Activated gamma-delta T cell (primary cell): ENCODE results near the gene CPTP.
A peak's percentile ranks its signal among the peaks of the same experiment; 100 is the strongest.
"Not testable (repeated sequence)": the region's sequence is repeated elsewhere in the genome, so short reads cannot be mapped to it uniquely, and the experiment has no call there.

Experiments
- DNase-seq: peaks from one replicate; lab custom pipeline; 2025; lab: John Stamatoyannopoulos, UW

The CPTP gene

DNA sequence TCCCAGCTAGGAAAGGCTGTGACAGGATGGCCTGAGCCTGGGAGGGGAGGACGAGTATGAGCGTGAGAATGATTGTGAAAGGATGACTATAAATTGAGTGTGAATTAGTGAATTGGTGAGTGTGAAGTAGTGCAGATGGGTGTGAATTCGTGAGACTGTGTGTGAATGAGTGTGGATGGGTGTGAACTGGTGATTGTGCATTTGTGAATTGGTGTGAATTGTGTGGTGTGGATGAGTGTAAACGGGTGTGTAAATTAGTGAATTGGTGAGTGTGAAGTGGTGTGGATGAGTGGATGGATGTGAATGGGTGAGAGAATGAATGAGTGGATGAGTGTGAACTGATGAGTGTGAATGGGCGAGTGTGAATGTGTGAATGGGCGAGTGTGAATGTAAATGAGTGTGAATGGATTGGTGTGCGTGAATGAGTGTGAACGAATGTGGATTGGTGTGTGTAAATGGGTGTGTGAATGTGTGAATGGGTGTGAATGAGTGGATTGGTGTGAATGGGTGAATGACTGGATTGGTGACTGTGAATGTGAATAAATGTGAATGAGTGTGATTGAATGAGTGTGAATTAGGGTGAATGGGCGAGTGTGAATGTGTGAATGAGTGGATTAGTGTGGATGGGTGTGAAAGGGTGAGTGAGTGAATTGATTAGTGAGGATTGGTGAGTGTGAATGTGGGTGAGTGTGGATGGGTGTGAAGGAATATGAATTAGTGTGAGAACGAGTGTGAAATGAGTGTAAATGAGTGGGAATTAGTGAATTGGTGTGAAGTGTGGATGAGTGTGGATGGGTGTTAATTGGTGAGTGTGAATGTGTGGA, 41.5 kb downstream of the CPTP start:
- DNase-seq, result no peak

DNA sequence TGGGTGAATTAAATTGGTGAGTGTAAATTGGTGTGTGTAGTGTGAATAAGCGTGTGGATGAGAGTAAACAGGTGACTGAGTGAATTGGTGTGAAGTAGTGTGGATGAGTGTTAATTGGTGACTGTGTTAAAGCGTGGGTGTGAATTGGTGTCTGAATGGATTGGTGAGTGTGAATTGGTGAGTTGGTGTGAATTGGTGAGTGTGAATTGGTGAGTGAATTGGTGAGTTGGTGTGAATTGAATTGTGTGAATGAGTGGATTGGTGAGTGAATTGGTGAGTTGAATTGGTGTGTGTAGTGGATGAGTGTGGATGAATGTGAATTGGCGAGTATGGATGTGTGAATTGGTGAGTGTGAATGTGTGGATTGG, 42.1 kb downstream of the CPTP start:
- DNase-seq, result no peak

DNA sequence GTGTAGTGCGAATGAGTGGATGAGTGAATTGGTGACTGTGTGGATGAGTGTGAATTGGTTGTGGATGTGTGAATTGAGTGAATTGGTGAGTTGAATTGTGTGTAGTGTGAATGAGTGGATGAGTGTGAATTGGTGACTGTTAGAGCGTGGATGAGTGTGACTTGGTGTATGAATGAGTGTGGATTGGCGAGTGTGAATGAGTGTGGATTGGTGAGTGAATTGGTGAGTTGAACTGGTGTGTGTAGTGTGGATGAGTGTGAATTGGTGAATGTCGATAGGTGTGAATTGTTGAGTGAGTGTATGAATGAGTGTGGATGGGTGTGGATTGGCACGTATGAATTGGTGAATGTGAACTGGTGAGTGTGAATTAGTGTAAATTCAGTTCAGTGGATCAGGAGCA, 42.7 kb downstream of the CPTP start:
- DNase-seq, result no peak

DNA sequence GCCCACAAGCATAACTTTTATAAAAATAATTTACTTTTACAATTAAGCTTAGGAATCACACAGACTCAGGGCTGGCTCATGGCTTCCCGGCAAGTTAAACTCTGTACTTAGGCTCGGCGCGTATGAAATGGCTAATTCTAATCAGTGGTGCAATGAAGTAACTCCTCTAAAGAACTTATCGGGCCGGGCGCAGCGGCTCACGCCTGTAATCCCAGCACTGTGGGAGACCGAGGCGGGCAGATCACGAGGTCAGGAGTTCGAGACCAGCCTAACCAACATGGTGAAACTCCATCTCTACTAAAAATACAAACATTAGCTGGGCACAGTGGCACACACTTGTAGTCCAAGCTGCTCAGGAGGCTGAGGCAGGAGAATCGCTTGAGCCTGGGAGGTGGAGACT, 45.5 kb downstream of the CPTP start:
- not testable (repeated sequence) for DNase-seq

DNA sequence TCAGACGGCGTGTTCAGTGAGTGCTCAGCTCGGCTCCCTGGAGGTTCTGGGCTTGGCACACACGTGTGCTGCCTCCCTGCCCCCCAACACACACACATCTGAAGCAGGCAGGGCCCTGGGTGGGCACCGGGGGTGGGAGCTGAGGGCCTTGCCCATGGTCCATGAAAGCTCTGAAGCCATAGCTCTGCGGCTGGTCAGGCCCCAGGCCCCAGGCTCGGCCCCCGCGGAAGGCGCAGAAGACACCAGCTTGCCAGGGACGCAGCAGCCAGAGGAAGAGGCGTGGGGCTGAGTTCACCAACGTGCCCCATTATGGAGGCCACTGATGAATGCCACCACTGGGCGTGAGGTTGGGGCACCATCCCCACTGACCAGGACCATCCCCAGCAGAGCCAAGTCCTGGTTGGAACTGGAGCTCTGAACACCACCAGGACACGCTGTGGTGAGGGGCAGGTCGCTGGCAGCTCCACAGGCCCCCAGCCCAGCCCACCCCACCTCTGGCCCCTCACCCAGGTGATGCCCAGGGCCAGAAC, 46.2 kb downstream of the CPTP start:
- DNase-seq, result no peak

DNA sequence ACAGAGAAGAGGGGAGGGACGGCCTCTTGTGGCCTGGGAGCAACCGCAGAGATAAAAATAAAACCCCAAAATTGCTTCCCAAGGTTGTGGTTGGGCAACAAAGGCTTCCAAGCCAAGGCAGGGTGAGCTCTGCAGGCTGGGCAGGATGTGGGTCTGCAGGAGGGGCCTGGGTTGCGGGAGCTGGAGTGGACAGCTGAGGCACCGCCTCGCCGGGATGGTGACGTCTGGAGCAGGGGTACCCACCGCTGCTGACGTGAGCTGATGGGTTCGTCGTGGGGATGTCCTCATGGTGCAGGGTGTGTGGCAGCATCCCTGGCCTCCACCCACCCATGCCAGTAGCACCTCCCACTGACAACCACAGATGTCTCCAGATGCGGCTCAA, 46.8 kb downstream of the CPTP start:
- peak; percentile 68 for DNase-seq

DNA sequence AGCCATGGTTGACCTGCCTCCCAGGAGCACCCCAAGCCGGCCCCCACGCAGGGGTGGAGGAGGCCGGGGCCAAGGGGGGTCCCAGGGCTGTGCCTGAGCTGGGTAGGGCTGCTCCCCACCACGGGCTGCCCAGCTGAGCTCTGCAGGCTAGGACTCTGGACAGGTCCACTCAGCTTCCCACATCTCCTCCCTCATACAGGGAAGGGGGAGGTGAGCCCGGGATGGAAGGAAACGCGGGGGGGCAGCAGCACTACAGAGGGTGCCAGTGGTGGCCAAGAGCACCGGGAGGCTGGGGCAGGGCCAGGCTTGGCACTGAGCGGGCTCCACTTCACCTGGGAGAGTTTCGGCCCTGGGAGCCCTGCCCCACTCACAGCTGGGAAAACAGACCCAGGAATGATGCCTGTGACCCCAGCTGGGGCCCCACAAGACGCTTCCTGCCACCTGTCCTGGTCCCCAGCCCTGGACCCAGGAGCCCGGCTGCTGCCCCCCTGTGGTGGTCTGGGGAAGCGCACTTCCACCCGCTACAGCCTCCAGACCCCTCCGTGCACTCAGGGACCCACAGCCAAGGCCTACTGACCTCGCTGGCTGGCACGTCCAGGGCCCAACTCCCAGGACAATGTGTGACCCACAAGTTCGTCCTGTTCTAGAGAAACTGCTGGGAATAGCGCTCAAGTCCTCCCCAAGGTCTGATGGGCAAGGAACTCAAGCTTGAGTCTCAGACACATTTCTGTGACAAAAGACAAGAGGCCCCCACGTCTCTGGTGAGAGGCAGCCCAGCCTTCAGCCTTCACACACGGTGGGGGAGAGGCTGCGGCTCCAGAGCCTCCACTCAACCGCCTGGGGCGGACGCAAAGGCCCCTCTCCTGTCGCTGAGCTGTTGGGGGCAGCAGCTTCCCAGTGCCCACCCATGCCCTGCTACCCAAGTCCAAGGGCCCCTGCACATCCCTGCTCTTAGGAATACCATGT, 47.4 kb downstream of the CPTP start:
- peak; percentile 55 for DNase-seq

DNA sequence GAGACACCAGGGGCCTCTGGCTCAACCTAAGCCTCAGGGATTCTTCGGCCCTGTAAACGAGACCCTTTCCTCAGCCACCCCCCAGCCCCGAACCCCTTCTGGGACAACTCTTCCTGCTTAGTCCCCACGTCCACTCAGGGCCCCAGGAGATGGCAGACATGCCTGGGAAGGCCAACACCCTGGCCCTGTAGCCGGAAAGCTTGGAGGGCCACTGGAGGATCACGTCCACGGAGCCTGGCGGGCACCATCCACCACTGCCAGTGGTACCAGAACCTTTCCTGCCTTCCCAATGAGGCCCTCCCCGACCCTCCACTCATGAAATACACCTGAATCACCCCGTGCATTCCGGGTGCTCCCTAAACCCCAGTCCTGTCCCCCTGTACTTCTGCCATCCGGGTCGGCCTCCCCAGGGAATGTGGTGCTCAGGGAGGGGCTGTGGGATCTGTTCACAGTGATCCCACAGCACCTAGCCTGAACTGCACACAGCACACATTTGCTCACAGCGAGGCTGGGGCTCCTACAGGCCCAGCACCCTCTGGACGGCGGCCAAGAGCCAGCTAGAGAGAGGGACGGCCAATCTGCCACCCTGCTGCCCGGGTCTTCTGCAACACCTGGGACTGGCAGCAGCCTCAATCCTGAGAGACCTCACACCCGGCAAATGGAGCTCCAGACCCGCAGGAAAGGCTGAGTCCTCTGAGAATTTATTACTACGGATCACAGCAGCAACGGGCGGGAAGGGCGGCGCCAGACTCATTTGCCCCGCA, 48.6 kb downstream of the CPTP start:
- DNase-seq, result no peak

DNA sequence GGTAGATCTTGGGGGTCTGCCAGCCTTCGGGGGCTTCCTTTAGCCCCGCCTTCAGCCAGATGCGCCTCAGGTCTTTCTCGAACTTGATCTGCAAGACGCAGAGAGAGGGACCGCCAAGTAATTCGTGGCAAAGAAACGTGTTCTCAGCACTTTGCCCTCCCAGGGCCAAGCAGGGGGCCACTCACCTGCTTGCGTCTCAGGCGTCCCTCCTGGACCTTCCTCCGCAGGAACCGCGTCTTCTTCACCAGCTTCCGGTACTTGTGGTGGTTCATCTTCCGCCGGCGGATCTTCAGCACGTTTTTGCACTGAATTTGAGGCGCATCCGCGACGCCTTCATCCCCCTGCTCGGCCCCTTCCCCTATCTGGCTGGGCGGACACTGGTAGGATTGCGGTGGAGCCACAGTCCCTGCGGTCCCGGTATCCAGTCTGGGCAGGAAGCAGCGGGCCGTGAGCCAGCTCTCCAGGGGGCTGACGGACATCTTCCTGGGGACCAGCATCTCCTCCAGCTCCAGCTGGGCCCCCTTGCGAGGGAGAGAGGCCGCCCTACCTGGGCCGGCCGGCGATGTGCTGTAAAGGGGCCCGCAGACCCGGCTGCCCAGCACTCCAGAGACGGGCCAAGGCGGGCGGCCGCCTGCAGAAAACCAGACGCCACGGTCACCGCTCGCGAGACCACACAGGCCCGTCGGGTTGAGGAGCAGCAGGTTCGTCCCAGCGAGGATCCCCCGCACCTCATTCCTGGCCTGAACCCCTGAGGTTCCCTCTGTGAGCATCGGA, 49.4 kb downstream of the CPTP start:
- DNase-seq, result no peak

DNA sequence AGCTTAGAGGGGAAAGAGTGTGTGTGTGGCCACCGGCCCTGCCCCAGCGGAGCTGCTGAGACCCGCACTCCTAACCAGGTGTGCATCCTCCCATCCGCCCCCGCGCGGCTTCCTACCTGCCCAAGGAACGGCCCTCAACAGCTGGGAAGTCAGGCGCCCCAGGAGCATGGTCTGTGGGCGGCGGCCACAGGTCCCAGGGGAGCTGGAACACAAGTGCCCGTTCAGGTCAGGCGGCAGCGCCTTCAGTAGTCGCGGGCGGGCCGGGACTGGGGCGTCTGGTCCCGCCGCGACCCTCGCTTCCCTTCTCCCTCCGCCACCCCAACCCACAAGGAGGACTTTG, 50.0 kb downstream of the CPTP start:
- no peak for DNase-seq

DNA sequence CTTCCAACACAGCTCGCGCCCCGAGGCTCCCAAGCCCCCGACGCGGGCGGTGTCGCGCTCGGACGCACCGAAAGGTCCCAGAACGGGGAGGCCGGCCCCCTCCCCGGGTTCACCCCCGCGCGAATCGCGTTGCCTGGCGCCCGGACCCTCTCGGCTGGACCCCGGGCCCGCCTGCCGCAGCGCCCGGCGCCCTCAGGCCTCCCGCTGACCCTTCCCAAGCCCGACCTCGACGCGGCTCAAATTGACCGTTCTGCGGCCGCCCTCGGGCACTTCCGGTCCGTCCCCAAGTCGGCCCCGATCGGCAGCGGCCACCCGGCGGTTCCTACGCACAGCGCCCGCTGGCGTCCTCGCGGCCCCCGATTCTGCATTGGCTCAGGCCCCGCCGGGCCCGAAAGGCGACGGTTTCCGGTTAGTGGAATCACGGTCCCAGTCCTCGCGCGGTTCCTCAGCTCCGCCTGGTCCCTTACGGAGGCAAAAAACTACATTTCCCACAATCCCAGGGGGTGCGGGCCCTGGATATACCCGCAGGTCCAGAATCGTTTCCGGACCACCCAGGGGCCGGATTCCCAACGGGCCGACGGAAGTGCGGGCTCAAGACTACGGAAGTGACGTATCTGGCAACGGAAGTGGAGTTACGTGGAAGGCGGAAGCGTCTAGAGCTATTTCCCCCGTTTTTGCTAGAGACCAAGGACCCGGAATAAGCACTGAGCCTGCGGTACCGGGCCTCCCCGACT, 50.5 kb downstream of the CPTP start, which contains the start of gene AURKAIP1:
TSS of gene AURKAIP1 (minus strand) at position 279 of the 734 bp plus-strand sequence. CDS start 451 bp downstream, outside the sequence.
- peak; percentile 75 for DNase-seq

DNA sequence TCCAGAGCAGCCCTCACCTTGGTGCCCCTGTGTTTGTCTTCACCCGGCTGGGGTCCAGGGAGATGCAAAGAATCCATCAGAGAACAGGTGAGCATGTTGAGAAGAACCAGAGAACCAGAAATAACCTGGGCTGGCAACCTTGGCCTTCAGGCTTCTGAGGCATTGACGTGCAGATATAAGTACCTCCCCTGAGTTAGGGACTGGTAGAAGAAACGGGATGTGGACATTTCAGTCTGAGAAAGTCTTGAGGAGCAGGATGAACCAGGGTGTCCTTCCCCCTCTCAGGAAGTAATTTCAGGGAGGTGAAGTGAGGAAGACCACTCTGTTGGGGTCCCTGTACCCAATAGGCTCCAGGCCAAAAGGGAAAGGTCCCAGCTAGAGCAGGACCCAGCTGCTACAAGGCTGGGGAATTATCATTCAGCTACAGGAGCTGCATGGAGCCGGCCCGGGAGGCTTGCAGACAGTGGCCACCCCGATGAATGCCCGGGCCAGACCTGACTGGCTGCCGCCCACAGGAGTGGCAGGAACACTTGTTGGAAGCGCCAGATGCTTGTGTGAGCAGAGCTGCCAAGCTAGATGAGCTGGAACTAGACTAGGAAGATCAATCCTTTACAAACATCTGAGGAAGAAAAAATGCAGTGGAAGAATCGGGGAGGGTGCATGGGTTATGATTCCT, 52.1 kb downstream of the CPTP start:
- DNase-seq, result no peak

DNA sequence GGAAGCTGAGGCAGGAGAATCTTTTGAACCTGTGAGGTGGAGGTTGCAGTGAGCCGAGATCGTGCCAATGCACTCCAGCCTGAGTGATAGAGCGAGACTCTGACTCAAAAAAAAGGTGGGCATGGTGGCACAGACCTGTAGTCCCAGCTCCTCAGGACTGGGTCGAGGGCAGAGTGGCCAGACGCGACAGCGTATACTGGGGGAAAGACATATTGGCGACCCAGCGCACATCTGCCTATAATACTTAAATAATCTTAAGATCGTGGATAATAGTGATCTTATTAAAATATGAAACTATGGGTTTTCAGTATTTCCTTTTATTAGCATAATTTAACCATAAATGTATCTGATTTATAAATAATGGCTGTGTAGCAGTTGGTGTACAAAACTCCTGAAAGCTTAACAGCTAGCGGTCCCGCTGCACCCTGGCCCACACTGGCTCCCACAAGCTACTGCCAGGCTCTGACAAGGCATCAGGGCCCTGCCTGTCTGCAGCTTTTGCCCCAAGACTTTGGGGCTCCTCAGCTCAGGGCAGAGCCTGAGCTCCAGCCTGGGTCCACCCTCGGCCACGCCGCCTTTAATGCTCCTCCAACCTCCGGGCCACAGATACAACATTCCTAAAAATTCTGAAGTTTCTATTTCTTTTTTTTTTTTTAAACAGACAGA, 53.1 kb downstream of the CPTP start:
- DNase-seq, result no peak
